K562 (cell line): ENCODE results near the gene TGM1. TPM values are rescaled to one million over a fixed set of nuclear protein-coding genes. Genes with fewer than 3 reads are reported as not detected.

Source experiments
- CCNT2 ChIP-seq: IDR thresholded peaks from 2 replicates; pipeline ENCODE4 v1.6.1; 2011; ENCODE audit warnings: borderline replicate concordance, low read depth, mild to moderate bottlenecking, moderate library complexity, mixed read lengths, low read length; ENCODE audit not compliant: insufficient read length; ENCODE audit errors: extremely low read depth
- MGA ChIP-seq: fragments of 450-650 bp; IDR thresholded peaks from 2 replicates; pipeline ENCODE4 v1.6.1; 2016; ENCODE audit warnings: mild to moderate bottlenecking, moderate library complexity
- polyA plus RNA-seq, 8 experiments: library from polyadenylated mRNA; depleted of rRNA in 4 of 8; stranded (reverse) in 5 of 8; unstranded in 3 of 8; fragments of >200 nt; fragmentation: Nextera tagmentation in 2 of 8; fragmentation: Illumina TruSeq in 1 of 8; extraction: Ambion mirVana in 2 of 8; extraction: Trizol in 1 of 8; gene quantifications; 2 replicates each; pipeline versions ENCODE4 v1.2.1 to v1.2.3, GENCODE V29; 2011 to 2014; ENCODE audit warnings: inconsistent platforms in 1 of 8, missing spikeins in 1 of 8
- total RNA-seq, 7 experiments: library from RNA; depleted of rRNA in 6 of 7; stranded (reverse); fragments of >200 nt in 6 of 7; fragmentation: Illumina TruSeq in 2 of 7; extraction: Trizol in 2 of 7; gene quantifications; 2 replicates each; pipeline versions ENCODE4 v1.2.1 to v1.2.3, GENCODE V29; 2011 to 2021; ENCODE audit warnings: low replicate concordance in 1 of 7

TGM1 gene
- total and polyA plus RNA-seq, 9 of the 15 experiments (the other 6 are each of a cell fraction or from before 2014, with no cell fraction given) = 0.13 to 4.4 (median 0.88) TPM

- TF ChIP-seq MGA (no peak), CCNT2 (no peak)
- TF ChIP-seq, all 486 proteins: peak for 0
Measured at GRCh38 chr14:24228902-24229301, 34.1 kb downstream of the TGM1 start (continued).
